H1 (cell line): ENCODE results near the gene RPS28. TPM values are rescaled to one million over a fixed set of nuclear protein-coding genes. Genes with fewer than 3 reads are reported as not detected.

ENCODE experiments used
- CTCF ChIA-PET: fragments of 300-600 bp; sonication (Branson Sonifier 250); formaldehyde crosslinking; loops from one replicate; lab custom pipeline; 2021; ENCODE audit not compliant: partially characterized antibody; lab: Charles Lee
- POLR2A ChIA-PET: fragments of 300-600 bp; sonication (Branson Sonifier 250); formaldehyde crosslinking; loops from one replicate; lab custom pipeline; 2021; ENCODE audit warnings: inconsistent platforms; ENCODE audit not compliant: partially characterized antibody; lab: Charles Lee
- DNase-seq, 2 experiments: peaks; one replicate each; pipeline versions ENCODE4 v3.0.0 to v3.0.0-alpha.2; 2010 to 2022; ENCODE audit warnings: low spot score in 2 of 2, low read depth in 1 of 2, mixed read lengths in 1 of 2
- FAIRE-seq: peaks from 2 replicates; lab custom pipeline; 2011; peaks lifted over from hg19 to GRCh38; lab: Jason Lieb, UNC
- H2AFZ ChIP-seq: 2 replicates; pipeline ENCODE4 v1.8.1; 2012; ENCODE audit warnings: low read length, inconsistent platforms
- H2AK5ac ChIP-seq: 2 replicates; pipeline ENCODE4 v1.6.1; 2013; ENCODE audit warnings: low read depth, low read length
- H2BK120ac ChIP-seq: replicated peaks from 2 replicates; pipeline ENCODE3; 2013; ENCODE audit warnings: low read depth, low read length, inconsistent platforms
- H2BK12ac ChIP-seq: 2 replicates; pipeline ENCODE4 v1.6.1; 2013; ENCODE audit warnings: low read depth, low read length
- H2BK15ac ChIP-seq: 2 replicates; pipeline ENCODE4 v1.6.1; 2013; ENCODE audit warnings: low read length
- H2BK20ac ChIP-seq: 2 replicates; pipeline ENCODE4 v1.6.1; 2013; ENCODE audit warnings: low read length
- H2BK5ac ChIP-seq: 2 replicates; pipeline ENCODE4 v1.6.1; 2013; ENCODE audit warnings: low read depth, low read length
- H3K14ac ChIP-seq: 2 replicates; pipeline ENCODE4 v1.6.1; 2013; ENCODE audit warnings: inconsistent platforms; ENCODE audit not compliant: insufficient read length
- H3K18ac ChIP-seq: 2 replicates; pipeline ENCODE4 v1.6.1; 2013; ENCODE audit warnings: low read length; ENCODE audit errors: extremely low read depth
- H3K23ac ChIP-seq: 2 replicates; pipeline ENCODE4 v1.6.1; 2013; ENCODE audit warnings: inconsistent platforms; ENCODE audit not compliant: insufficient read length
- H3K23me2 ChIP-seq: 2 replicates; pipeline ENCODE4 v1.6.1; 2013; ENCODE audit warnings: low read depth, low read length
- H3K27ac ChIP-seq: 2 replicates; pipeline ENCODE4 v1.6.1; 2011; ENCODE audit warnings: low read depth, low read length, inconsistent platforms
- H3K27me3 ChIP-seq, 4 experiments: replicated peaks in 1 of 4; 1 replicate in 1 of 4; 2 replicates in 3 of 4; pipeline versions ENCODE4 v1.6.1 to v1.8.1; 2011 to 2013; ENCODE audit warnings: low read length in 3 of 4, mild to moderate bottlenecking in 3 of 4, inconsistent platforms in 2 of 4, mixed read lengths in 2 of 4, moderate library complexity in 1 of 4; ENCODE audit not compliant: control insufficient read depth in 3 of 4, insufficient read depth in 3 of 4; ENCODE audit errors: extremely low read depth in 1 of 4
- H3K36me3 ChIP-seq, 4 experiments: 2 replicates each; pipeline versions ENCODE4 v1.6.1 to v1.8.1; 2011 to 2013; ENCODE audit warnings: mild to moderate bottlenecking in 4 of 4, low read length in 3 of 4, moderate library complexity in 2 of 4, control low read depth in 1 of 4, inconsistent platforms in 1 of 4; ENCODE audit not compliant: insufficient read depth in 4 of 4, control insufficient read depth in 2 of 4
- H3K4ac ChIP-seq: replicated peaks from 2 replicates; pipeline ENCODE3; 2013; ENCODE audit warnings: low read length, low read depth, mixed read lengths, inconsistent platforms; ENCODE audit not compliant: insufficient read length
- H3K4me1 ChIP-seq, 4 experiments: replicated peaks in 1 of 4; 1 replicate in 1 of 4; 2 replicates in 3 of 4; pipeline versions ENCODE4 v1.6.1 to v1.8.1; 2011 to 2013; ENCODE audit warnings: low read length in 3 of 4, inconsistent platforms in 2 of 4, mixed read lengths in 1 of 4; ENCODE audit not compliant: insufficient read depth in 4 of 4, control insufficient read depth in 3 of 4
- H3K4me2 ChIP-seq, 2 experiments: 2 replicates each; pipeline versions ENCODE4 v1.6.1 to v1.8.1; 2011 to 2013; ENCODE audit warnings: low read depth in 2 of 2, low read length in 2 of 2, control low read depth in 1 of 2, inconsistent platforms in 1 of 2, mild to moderate bottlenecking in 1 of 2; ENCODE audit not compliant: insufficient read depth in 1 of 2
- H3K4me3 ChIP-seq, 4 experiments: fragments of 200-600, 300-600 bp in 1 of 4; sonication (generic), shearing (Covaris generic), sonication (Bioruptor Twin) in 1 of 4; 2 replicates each; pipeline versions ENCODE4 v1.5.1 to v1.8.1; 2011 to 2016; ENCODE audit warnings: low read length in 4 of 4, low read depth in 3 of 4, control low read depth in 2 of 4, inconsistent platforms in 2 of 4, mild to moderate bottlenecking in 2 of 4, mixed read lengths in 1 of 4, moderate library complexity in 1 of 4; ENCODE audit not compliant: insufficient read depth in 2 of 4; ENCODE audit errors: extremely low read depth in 1 of 4
- H3K56ac ChIP-seq: replicated peaks from 2 replicates; pipeline ENCODE3; 2013; ENCODE audit warnings: low read depth, mild to moderate bottlenecking, mixed read lengths, low read length, inconsistent platforms; ENCODE audit not compliant: insufficient read length
- H3K79me1 ChIP-seq: 2 replicates; pipeline ENCODE4 v1.6.1; 2013; ENCODE audit warnings: low read depth, low read length, control low read depth
- H3K79me2 ChIP-seq, 2 experiments: 2 replicates each; pipeline versions ENCODE4 v1.6.1 to v1.8.1; 2012 to 2013; ENCODE audit warnings: low read length in 2 of 2, mild to moderate bottlenecking in 2 of 2, inconsistent platforms in 1 of 2; ENCODE audit not compliant: insufficient read depth in 2 of 2, control insufficient read depth in 1 of 2
- H3K9ac ChIP-seq, 4 experiments: replicated peaks in 1 of 4; 1 replicate in 1 of 4; 2 replicates in 3 of 4; pipeline versions ENCODE4 v1.6.1 to v1.8.1; 2011 to 2013; ENCODE audit warnings: low read depth in 3 of 4, low read length in 3 of 4, control low read depth in 2 of 4, mild to moderate bottlenecking in 2 of 4, moderate library complexity in 2 of 4, inconsistent platforms in 1 of 4; ENCODE audit errors: extremely low read depth in 1 of 4
- H3K9me3 ChIP-seq, 2 experiments: 2 replicates each; pipeline versions ENCODE4 v1.6.1 to v1.8.1; 2012 to 2013; ENCODE audit warnings: mild to moderate bottlenecking in 2 of 2, moderate library complexity in 2 of 2, control low read depth in 1 of 2, inconsistent platforms in 1 of 2, low read depth in 1 of 2, low read length in 1 of 2, mixed read lengths in 1 of 2; ENCODE audit not compliant: insufficient read depth in 2 of 2
- H4K20me1 ChIP-seq, 2 experiments: replicated peaks in 1 of 2; 2 replicates each; pipeline versions ENCODE3 to v1.8.1; 2011 to 2013; ENCODE audit warnings: inconsistent platforms in 2 of 2, low read length in 2 of 2, mild to moderate bottlenecking in 1 of 2; ENCODE audit not compliant: insufficient read depth in 2 of 2, control insufficient read depth in 1 of 2
- H4K5ac ChIP-seq: 2 replicates; pipeline ENCODE4 v1.6.1; 2013; ENCODE audit warnings: low read length, low read depth, mixed read lengths, inconsistent platforms; ENCODE audit not compliant: insufficient read length
- H4K8ac ChIP-seq: 2 replicates; pipeline ENCODE4 v1.8.0; 2013; ENCODE audit warnings: mild to moderate bottlenecking, moderate library complexity, low read length, inconsistent platforms; ENCODE audit not compliant: insufficient read depth; ENCODE audit errors: extremely low read depth
- H4K91ac ChIP-seq: replicated peaks from 2 replicates; pipeline ENCODE3; 2013; ENCODE audit warnings: low read length, mixed read lengths, inconsistent platforms; ENCODE audit not compliant: insufficient read length
- CTBP2 ChIP-seq: IDR thresholded peaks from 2 replicates; pipeline ENCODE4 v1.7.0; 2011; ENCODE audit warnings: borderline replicate concordance, mild to moderate bottlenecking, moderate library complexity, mixed read lengths, low read length; ENCODE audit not compliant: insufficient read depth, insufficient read length
- HDAC6 ChIP-seq: IDR thresholded peaks from one replicate; pipeline ENCODE4 v1.7.1; 2012; ENCODE audit warnings: low read depth, mild to moderate bottlenecking, inconsistent platforms, low read length, moderate library complexity
- JUND ChIP-seq: IDR thresholded peaks from 2 replicates; pipeline ENCODE4 v1.6.1; 2011; ENCODE audit warnings: mild to moderate bottlenecking, improper control_type of control experiment, low read length
- SIRT6 ChIP-seq: IDR thresholded peaks from one replicate; pipeline ENCODE4 v1.7.1; 2012; ENCODE audit warnings: low read length, inconsistent platforms
- WGBS, 2 experiments: shearing (Covaris generic) in 1 of 2; methylation state at CpG; one replicate each; pipeline versions ENCODE4 v1.1.6 to v1.1.7; 2013 to 2015; ENCODE audit warnings: low lambda C conversion rate in 2 of 2, mixed read lengths in 2 of 2, inconsistent platforms in 1 of 2, low coverage in 1 of 2, missing lambda C conversion rate in 1 of 2; ENCODE audit not compliant: insufficient replicate concordance in 2 of 2, insufficient coverage in 1 of 2, insufficient read length in 1 of 2; ENCODE audit errors: extremely low coverage in 1 of 2, missing lambda C conversion rate in 1 of 2; 5-methylcytosine and 5-hydroxymethylcytosine counted together
- polyA plus RNA-seq, 7 experiments: library from polyadenylated mRNA; depleted of rRNA in 3 of 7; stranded (reverse) in 5 of 7; unstranded in 2 of 7; fragments of >200 nt in 5 of 7; fragments of 200-250 nt in 2 of 7; gene quantifications; 1 replicate in 5 of 7; 2 replicates in 1 of 7; 4 replicates in 1 of 7; pipeline versions ENCODE4 v1.2.1 to v1.2.3, GENCODE V29; 2011 to 2013; ENCODE audit warnings: missing spikeins in 2 of 7, mixed read lengths in 2 of 7
- total RNA-seq: library from RNA; stranded (reverse); fragmentation: NEBNext Ultra II Directional; extraction: Animal tissue kit (Norgen Biotek cat#: 25700); gene quantifications from 2 replicates; pipeline ENCODE4 v1.2.1, GENCODE V29; 2021
- TF ChIP-seq, protein P1 (sequence below): IDR thresholded peaks from 2 replicates; pipeline ENCODE4 v1.6.1; 2012; ENCODE audit warnings: low read length, inconsistent platforms

Gene RPS28
- total and polyA plus RNA-seq, 2 of the 8 experiments (the other 6 are each of a cell fraction or from before 2014, with no cell fraction given) = 1,241 to 1,699 TPM

DNA sequence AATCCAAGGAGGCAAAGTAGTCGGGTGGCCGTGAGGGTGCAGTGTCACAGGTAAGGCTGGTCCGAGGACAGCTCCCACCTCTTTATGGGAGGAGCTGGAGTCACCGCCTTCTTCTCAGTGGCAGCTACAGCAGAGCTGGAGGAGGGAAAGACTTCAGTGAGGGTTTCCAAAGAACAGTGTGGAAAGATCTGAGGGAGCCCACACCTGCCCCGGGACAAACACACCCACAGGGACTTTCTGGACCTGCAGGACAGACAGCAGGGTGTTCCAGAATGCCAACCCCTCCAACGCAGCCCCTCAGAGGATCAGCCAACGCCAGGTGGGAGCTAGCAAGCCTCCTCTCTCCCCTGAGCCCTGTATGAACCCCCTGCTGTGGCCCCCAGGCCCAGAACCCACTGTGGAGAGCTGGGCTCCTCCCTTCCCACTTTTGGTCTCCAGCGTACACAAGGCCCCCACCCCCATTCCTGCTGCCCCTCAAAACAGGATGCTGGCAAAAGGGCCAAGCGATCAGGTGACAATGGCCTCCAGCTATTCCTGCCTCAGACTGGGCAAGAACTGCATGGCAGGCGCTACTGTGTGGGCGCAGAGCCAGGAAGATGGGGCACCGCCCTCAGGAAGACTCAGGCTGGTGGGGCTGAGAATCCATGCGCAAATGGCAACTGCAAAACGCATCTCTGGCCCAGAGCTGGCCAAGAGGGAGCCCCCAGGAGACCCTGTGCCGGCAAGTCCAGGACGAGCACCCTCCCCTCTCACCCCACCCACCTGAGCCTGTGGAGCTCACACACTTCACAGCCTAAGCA lies 9.6 kb upstream of the RPS28 start:
- Histone ChIP-seq H3K4me1 (peaks cover 0 to 8% (median 4%) of the 10 kb centered on the region in 4 experiments; a peak in 5 of 7 replicates), H4K5ac (no peak overlapping the region), H2BK5ac (no peak overlapping the region), H2AK5ac (no peak overlapping the region), H2BK120ac (no peak overlapping the region), H3K9ac (no peak overlapping the region), H3K4ac (no peak overlapping the region), H3K36me3 (peaks cover 2 to 28% (median 11%) of the 10 kb centered on the region in 4 experiments; a peak in 7 of 8 replicates), H4K8ac (no peak overlapping the region), H4K20me1 (no peaks in the 10 kb centered on the region), H2BK15ac (no peak overlapping the region), H2AFZ (no peak overlapping the region), H3K14ac (no peak overlapping the region), H3K23me2 (peaks cover 8% of the 10 kb centered on the region), H3K79me1 (peaks cover 4% of the 10 kb centered on the region; the same call in 1 of the 2 replicates), H3K79me2 (peaks cover 0 to 7% of the 10 kb centered on the region in 2 experiments; a peak in 1 of 4 replicates), H3K18ac (no peak overlapping the region), H2BK20ac (no peak overlapping the region), H3K27ac (no peak overlapping the region; the same call in 1 of the 2 replicates), H3K23ac (no peak overlapping the region), H2BK12ac (no peak overlapping the region), H3K4me2 (no peak overlapping the region), H3K4me3 (no peak overlapping the region), H4K91ac (no peak overlapping the region), H3K27me3 (no peaks in the 10 kb centered on the region), H3K56ac (no peak overlapping the region), H3K9me3 (no peaks in the 10 kb centered on the region)
- WGBS, 2 experiments = 96% methylated on average over 16 of the region's 16 CpGs; no CpG with 5 or more reads in 1 of the 2 experiments
- TF ChIP-seq, protein P1, sequence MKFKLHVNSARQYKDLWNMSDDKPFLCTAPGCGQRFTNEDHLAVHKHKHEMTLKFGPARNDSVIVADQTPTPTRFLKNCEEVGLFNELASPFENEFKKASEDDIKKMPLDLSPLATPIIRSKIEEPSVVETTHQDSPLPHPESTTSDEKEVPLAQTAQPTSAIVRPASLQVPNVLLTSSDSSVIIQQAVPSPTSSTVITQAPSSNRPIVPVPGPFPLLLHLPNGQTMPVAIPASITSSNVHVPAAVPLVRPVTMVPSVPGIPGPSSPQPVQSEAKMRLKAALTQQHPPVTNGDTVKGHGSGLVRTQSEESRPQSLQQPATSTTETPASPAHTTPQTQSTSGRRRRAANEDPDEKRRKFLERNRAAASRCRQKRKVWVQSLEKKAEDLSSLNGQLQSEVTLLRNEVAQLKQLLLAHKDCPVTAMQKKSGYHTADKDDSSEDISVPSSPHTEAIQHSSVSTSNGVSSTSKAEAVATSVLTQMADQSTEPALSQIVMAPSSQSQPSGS = no peak
- TF ChIP-seq SIRT6 (no peak), HDAC6 (no peak), JUND (no peak), CTBP2 (no peak)
- ChIA-PET CTCF (interaction anchor here (1.2 to 2.3 kb wide), 2 partner anchors 9 to 12 kb away, joined by 6 to 7 read pairs; partner anchors contain the start of genes NDUFA7 and RPS28), POLR2A (interaction anchor here (0.6 to 25.3 kb wide), 4 partner anchors 9 to 202 kb away, joined by 3 to 583 read pairs (median 4); partner anchors contain the start of genes NDUFA7, RPS28 and ZNF414)
- DNase-seq (no peak), FAIRE-seq (no peak)
